Measurements from ENCODE around the gene EWSR1. TPM values are rescaled to one million over a fixed set of nuclear protein-coding genes. Genes with fewer than 3 reads are reported as not detected.

The EWSR1 gene
- total and polyA plus RNA-seq, 7 experiments from 2014 or later = 189 to 366 (median 263) TPM

Small RNA genes within 50 kb of the gene (microRNA-seq; reads per million reads assigned to microRNA genes)
- 182 reads per million, percentile 62 among the genes with 10 or more reads in this experiment for gene MIR3653 (ENCODE audit: borderline microRNAs expressed)

Other genes starting within 250 kb of the EWSR1 start
- gene C22orf31, start 206.4 kb upstream of the EWSR1 start, total RNA-seq = not detected
- not detected for gene C22orf31, start 206.4 kb upstream of the EWSR1 start, polyA plus RNA-seq
- gene KREMEN1, start 195.2 kb upstream of the EWSR1 start, total RNA-seq = 1 to 10 TPM in 1 of 5 experiments, not detected in 4; 1.1 TPM
- gene KREMEN1, start 195.2 kb upstream of the EWSR1 start, polyA plus RNA-seq = not detected
- gene EMID1, start 62.4 kb upstream of the EWSR1 start, total RNA-seq = 1 to 10 TPM in 2 of 5 experiments, not detected in 3; 1.2 to 2.0 TPM
- not detected for gene EMID1, start 62.4 kb upstream of the EWSR1 start, polyA plus RNA-seq
- gene RHBDD3, start 287 bp upstream of the EWSR1 start, total RNA-seq = 10 to 100 TPM; 10.8 to 39.4 (median 14.7) TPM
- 10 to 100 TPM in 1 of 2 donors, 1 to 10 TPM in 1; 8.1 to 13.0 TPM for gene RHBDD3, start 287 bp upstream of the EWSR1 start, polyA plus RNA-seq
- 1 to 10 TPM in 2 of 5 experiments, under 1 TPM in 2, not detected in 1; 0.37 to 7.5 (median 2.0) TPM for gene GAS2L1, start 38.4 kb downstream of the EWSR1 start, total RNA-seq
- under 1 TPM in 1 of 2 donors, not detected in 1; 0.09 TPM for gene GAS2L1, start 38.4 kb downstream of the EWSR1 start, polyA plus RNA-seq
- gene RASL10A, start 47.4 kb downstream of the EWSR1 start, total RNA-seq = 1 to 10 TPM in 2 of 5 experiments, under 1 TPM in 2, not detected in 1; 0.32 to 1.7 (median 0.89) TPM
- gene RASL10A, start 47.4 kb downstream of the EWSR1 start, polyA plus RNA-seq = not detected
- gene AP1B1, start 120.3 kb downstream of the EWSR1 start, total RNA-seq = 10 to 100 TPM; 38.5 to 77.7 (median 45.8) TPM
- 10 to 100 TPM; 15.0 to 22.7 TPM for gene AP1B1, start 120.3 kb downstream of the EWSR1 start, polyA plus RNA-seq
- under 1 TPM in 2 of 5 experiments, not detected in 3; 0.15 to 0.24 TPM for gene RFPL1, start 170.3 kb downstream of the EWSR1 start, total RNA-seq
- gene RFPL1, start 170.3 kb downstream of the EWSR1 start, polyA plus RNA-seq = under 1 TPM in 1 of 2 donors, not detected in 1; 0.14 TPM
- gene NEFH, start 211.9 kb downstream of the EWSR1 start, total RNA-seq = 1 to 10 TPM in 1 of 5 experiments, under 1 TPM in 4; 0.19 to 3.2 (median 0.24) TPM
- under 1 TPM; 0.20 to 0.25 TPM for gene NEFH, start 211.9 kb downstream of the EWSR1 start, polyA plus RNA-seq